ENCODE measurements around the gene HNRNPA2B1.

Gene HNRNPA2B1

DNA sequence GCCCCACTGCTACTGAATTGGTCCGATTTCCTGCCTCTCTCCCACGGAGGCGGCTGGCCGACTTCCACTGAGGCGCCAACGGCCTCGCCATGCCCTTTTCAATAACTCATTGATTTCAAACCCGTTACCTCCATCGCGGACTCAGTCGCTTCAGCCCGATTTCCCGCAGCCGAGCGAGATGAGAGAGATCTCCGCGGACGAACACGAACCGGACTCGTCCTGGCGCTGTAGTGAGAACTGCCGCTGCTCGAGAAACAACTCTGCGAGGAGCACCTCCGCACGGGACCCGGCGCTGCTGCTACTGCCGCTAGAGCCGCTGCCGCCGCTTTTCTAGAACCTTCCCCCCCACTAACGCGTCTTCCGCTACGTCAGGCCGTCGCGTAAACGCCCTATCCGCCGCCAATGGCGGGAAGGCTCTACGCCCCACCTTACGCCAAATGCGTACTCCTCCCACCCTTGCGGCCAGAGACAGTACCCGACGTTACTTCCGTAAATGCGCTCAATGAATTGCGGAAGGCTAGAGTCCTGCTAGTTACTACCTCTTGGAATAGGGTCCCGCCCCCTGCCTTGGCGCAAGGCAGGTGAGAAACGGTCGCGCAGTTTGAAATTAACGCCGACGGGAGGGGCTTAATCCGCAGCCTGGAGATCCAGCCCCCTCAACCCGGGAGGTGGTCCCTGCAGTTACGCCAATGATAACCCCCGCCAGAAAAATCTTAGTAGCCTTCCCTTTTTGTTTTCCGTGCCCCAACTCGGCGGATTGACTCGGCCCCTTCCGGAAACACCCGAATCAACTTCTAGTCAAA lies at the start of gene HNRNPA2B1:
Gene HNRNPA2B1, minus strand, starts transcription at position 303 of the 803 bp plus-strand sequence. Its CDS starts 169 bp downstream, at position 134.
- Histone ChIP-seq H3K4me3 (ENCODE audit: low read depth, low read length) (peak within 1 kb of the TSS; percentile 97), H3K27me3 (ENCODE audit: control insufficient read depth, insufficient read depth, low read length) (no peaks in the 10 kb centered on the region), H3K9ac (ENCODE audit: low read length) (peak within 1 kb of the TSS; percentile 100), H3K9me3 (ENCODE audit: control insufficient read depth, insufficient read depth, low read depth, low read length) (no peaks in the 10 kb centered on the region), H3K36me3 (ENCODE audit: control insufficient read depth, insufficient read depth, low read length) (peaks cover 69% of the 10 kb centered on the region), H3K27ac (ENCODE audit: low read depth, low read length) (peak within 1 kb of the TSS; percentile 99), H3K4me1 (ENCODE audit: control insufficient read depth, insufficient read depth, low read length) (peaks cover 22% of the 10 kb centered on the region)

- H3K27me3 ChIP-seq (ENCODE audit: control insufficient read depth, insufficient read depth, low read length), result no peaks in the 10 kb centered on the region
- no peak overlapping the region for H3K9ac ChIP-seq (ENCODE audit: low read length)
- H3K9me3 ChIP-seq (ENCODE audit: control insufficient read depth, insufficient read depth, low read depth, low read length), result no peaks in the 10 kb centered on the region
- H3K36me3 ChIP-seq (ENCODE audit: control insufficient read depth, insufficient read depth, low read length), result no peaks in the 10 kb centered on the region
- no peak overlapping the region for H3K27ac ChIP-seq (ENCODE audit: low read depth, low read length)
- H3K4me3 ChIP-seq (ENCODE audit: low read depth, low read length), result no peak overlapping the region
- H3K4me1 ChIP-seq (ENCODE audit: control insufficient read depth, insufficient read depth, low read length), result no peaks in the 10 kb centered on the region
Measured at GRCh38 chr7:26250239-26250638, 49.7 kb upstream of the HNRNPA2B1 start.

DNA sequence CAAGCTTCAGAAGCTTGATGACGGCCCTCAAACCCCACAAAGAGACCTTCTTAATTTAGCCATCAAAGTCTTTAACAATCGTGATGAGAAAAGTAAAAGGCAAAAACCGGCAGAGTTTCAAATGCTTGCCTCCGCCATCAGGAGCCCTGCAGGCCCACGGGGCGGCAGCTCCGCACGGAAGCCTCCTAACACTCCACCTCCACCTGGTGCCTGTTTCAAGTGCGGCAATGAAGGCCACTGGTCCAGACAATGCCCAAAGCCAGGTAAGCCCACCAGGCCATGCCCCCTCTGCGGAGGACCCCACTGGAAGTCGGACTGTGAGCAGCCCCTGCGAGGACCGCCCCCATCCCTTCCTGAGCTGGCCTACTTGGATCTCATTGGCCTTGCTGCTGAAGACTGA lies 44.6 kb upstream of the HNRNPA2B1 start:
- no peaks in the 10 kb centered on the region for H3K36me3 ChIP-seq (ENCODE audit: control insufficient read depth, insufficient read depth, low read length)

DNA sequence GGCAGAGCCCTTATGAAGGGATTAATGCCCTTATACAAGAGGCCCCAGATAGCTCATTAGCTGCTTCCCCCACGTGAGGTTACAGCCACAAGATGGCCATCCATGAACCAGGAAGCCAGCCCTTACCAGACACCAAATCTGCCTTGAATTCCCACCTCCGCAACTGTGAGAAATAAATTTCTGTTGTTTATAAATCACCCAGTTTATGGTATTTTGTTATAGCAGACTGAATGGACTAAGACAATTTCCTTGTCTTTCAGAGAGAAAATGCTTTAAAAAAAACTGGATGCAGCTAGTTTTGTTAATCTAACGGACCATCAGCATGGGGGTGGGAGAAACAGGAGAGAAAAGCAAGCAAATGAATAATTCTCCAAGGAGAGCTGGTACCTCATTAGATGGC lies 37.5 kb upstream of the HNRNPA2B1 start:
- no peak overlapping the region for H3K27ac ChIP-seq (ENCODE audit: low read depth, low read length)
- no peaks in the 10 kb centered on the region for H3K27me3 ChIP-seq (ENCODE audit: control insufficient read depth, insufficient read depth, low read length)
- no peaks in the 10 kb centered on the region for H3K36me3 ChIP-seq (ENCODE audit: control insufficient read depth, insufficient read depth, low read length)
- no peaks in the 10 kb centered on the region for H3K9me3 ChIP-seq (ENCODE audit: control insufficient read depth, insufficient read depth, low read depth, low read length)
- no peak overlapping the region for H3K4me3 ChIP-seq (ENCODE audit: low read depth, low read length)
- no peak overlapping the region for H3K9ac ChIP-seq (ENCODE audit: low read length)
- H3K4me1 ChIP-seq (ENCODE audit: control insufficient read depth, insufficient read depth, low read length), result no peaks in the 10 kb centered on the region

More for the DNA sequence above, 44.6 kb upstream of the HNRNPA2B1 start:
- Histone ChIP-seq H3K27ac (ENCODE audit: low read depth, low read length) (no peak overlapping the region), H3K4me3 (ENCODE audit: low read depth, low read length) (no peak overlapping the region), H3K9ac (ENCODE audit: low read length) (no peak overlapping the region), H3K27me3 (ENCODE audit: control insufficient read depth, insufficient read depth, low read length) (no peaks in the 10 kb centered on the region), H3K9me3 (ENCODE audit: control insufficient read depth, insufficient read depth, low read depth, low read length) (no peaks in the 10 kb centered on the region), H3K4me1 (ENCODE audit: control insufficient read depth, insufficient read depth, low read length) (no peaks in the 10 kb centered on the region)

DNA sequence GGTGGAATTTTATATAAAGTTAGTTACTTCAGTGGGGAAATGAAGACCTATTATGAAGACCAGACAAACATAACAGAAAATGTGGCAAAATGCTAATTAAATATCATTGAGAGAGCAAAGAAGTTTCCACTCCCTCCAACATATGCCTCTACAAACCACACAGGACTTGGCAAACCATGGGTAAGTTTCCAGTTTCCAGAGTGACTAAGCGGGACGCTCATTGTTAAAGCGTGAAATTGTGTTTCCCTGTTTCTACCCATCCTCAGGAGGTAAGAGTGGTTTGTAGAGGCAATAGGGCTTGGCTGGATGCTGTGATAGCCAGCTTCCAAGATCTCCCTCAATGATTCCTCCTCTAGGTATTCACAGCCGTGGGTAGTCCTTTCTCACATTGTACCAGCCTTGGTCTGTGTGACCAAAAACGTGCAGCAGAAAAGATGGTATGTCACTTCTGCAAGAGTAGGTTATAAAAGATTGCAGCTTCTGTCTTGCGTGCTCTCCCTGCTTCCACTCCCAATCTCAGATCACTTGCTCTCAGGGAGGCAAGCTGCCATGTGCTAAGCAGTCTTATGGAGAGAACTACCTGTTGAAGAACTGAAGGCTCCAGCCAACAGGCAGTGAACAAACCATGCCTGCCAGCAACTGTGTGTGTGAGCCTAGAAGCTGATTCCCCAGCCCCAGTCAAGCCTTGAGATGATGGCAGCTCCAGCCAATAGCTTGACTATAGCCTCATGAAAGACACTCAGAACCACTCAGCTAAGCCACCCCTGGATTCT lies 36.7 kb upstream of the HNRNPA2B1 start:
- Histone ChIP-seq H3K4me3 (ENCODE audit: low read depth, low read length) (no peak overlapping the region), H3K27me3 (ENCODE audit: control insufficient read depth, insufficient read depth, low read length) (no peaks in the 10 kb centered on the region), H3K27ac (ENCODE audit: low read depth, low read length) (no peak overlapping the region), H3K9me3 (ENCODE audit: control insufficient read depth, insufficient read depth, low read depth, low read length) (no peaks in the 10 kb centered on the region), H3K4me1 (ENCODE audit: control insufficient read depth, insufficient read depth, low read length) (no peaks in the 10 kb centered on the region), H3K9ac (ENCODE audit: low read length) (no peak overlapping the region), H3K36me3 (ENCODE audit: control insufficient read depth, insufficient read depth, low read length) (no peaks in the 10 kb centered on the region)

DNA sequence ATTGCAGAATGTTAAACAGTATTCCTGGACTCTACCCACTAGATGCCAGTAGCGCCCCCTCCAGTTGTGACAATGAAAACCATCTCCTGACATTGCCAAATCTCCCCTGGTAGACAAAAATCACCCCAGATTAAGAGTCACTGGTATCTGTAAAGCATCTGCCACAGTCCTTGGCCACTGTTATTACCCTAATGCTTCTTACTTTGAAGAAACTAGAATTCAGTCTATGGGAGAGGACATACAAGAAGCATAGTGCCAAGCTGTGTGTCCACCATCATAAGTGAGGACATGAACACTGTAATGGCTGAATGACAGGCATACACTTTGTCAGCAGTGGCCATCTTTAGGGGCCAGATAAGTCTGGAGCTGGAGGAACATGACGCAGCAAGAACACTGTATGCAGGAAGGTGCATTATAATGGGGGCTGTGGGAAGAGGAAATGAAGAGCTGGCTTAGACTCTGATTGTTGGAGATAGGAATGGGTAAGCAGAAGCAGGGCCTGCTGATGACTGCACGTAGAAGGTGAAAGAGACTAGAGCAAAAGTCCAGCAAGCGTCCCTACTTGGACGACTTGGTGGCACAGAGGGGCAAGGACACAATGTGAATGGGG lies 33.5 kb upstream of the HNRNPA2B1 start:
- H3K4me3 ChIP-seq (ENCODE audit: low read depth, low read length), result no peak overlapping the region
- no peak overlapping the region for H3K9ac ChIP-seq (ENCODE audit: low read length)
- no peaks in the 10 kb centered on the region for H3K36me3 ChIP-seq (ENCODE audit: control insufficient read depth, insufficient read depth, low read length)
- H3K27me3 ChIP-seq (ENCODE audit: control insufficient read depth, insufficient read depth, low read length), result no peaks in the 10 kb centered on the region
- no peaks in the 10 kb centered on the region for H3K4me1 ChIP-seq (ENCODE audit: control insufficient read depth, insufficient read depth, low read length)
- no peaks in the 10 kb centered on the region for H3K9me3 ChIP-seq (ENCODE audit: control insufficient read depth, insufficient read depth, low read depth, low read length)
- H3K27ac ChIP-seq (ENCODE audit: low read depth, low read length), result no peak overlapping the region

DNA sequence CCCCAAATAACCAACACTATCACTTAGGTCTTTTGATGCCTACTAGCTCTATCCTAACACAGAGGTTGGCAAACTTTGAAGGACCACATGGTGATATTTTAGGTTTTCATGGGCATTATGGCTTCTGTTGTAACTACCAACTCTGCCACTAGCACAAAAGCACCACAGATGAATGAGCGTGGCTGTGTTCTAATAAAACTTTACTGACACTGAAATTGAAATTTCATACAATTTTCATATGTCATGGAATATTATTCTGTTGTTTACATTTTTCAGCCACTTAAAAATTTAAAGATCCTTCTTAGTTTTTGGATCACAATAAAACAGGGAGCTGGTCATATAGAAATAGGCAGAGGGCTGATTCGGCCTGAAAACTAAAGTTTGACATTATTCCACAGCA lies 27.4 kb upstream of the HNRNPA2B1 start:
- Histone ChIP-seq H3K27ac (ENCODE audit: low read depth, low read length) (no peak overlapping the region), H3K9ac (ENCODE audit: low read length) (no peak overlapping the region), H3K36me3 (ENCODE audit: control insufficient read depth, insufficient read depth, low read length) (no peaks in the 10 kb centered on the region), H3K9me3 (ENCODE audit: control insufficient read depth, insufficient read depth, low read depth, low read length) (peaks cover 4% of the 10 kb centered on the region), H3K27me3 (ENCODE audit: control insufficient read depth, insufficient read depth, low read length) (no peaks in the 10 kb centered on the region), H3K4me1 (ENCODE audit: control insufficient read depth, insufficient read depth, low read length) (no peaks in the 10 kb centered on the region), H3K4me3 (ENCODE audit: low read depth, low read length) (no peak overlapping the region)

DNA sequence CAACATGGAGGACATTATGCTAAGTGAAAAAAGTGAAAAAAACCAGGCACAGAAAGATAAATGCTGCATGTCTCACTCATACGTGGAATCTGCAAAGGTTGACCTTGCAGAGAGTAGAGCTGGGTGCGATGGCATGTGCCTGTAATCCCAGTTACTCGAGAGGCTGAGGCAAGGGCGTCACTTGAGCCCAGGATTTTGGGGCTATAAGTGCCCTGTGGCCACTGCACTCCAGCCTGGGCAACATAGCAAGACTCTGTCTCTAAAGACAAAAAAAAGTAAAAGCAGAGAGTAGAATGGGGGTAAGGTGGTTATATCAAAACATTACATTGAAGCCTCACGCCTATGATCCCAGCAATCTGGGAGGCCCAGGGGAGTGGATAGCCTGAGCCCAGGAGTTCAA lies 23.8 kb upstream of the HNRNPA2B1 start:
- no peaks in the 10 kb centered on the region for H3K4me1 ChIP-seq (ENCODE audit: control insufficient read depth, insufficient read depth, low read length)
- no peaks in the 10 kb centered on the region for H3K27me3 ChIP-seq (ENCODE audit: control insufficient read depth, insufficient read depth, low read length)
- H3K36me3 ChIP-seq (ENCODE audit: control insufficient read depth, insufficient read depth, low read length), result no peaks in the 10 kb centered on the region
- no peak overlapping the region for H3K27ac ChIP-seq (ENCODE audit: low read depth, low read length)
- peaks cover 4% of the 10 kb centered on the region for H3K9me3 ChIP-seq (ENCODE audit: control insufficient read depth, insufficient read depth, low read depth, low read length)
- no peak overlapping the region for H3K9ac ChIP-seq (ENCODE audit: low read length)
- H3K4me3 ChIP-seq (ENCODE audit: low read depth, low read length), result no peak overlapping the region

GRCh38 chr7:26216049-26216448 lies 15.5 kb upstream of the HNRNPA2B1 start:
- H3K9ac ChIP-seq (ENCODE audit: low read length), result no peak overlapping the region
- no peak overlapping the region for H3K27ac ChIP-seq (ENCODE audit: low read depth, low read length)
- H3K4me1 ChIP-seq (ENCODE audit: control insufficient read depth, insufficient read depth, low read length), result no peaks in the 10 kb centered on the region
- H3K36me3 ChIP-seq (ENCODE audit: control insufficient read depth, insufficient read depth, low read length), result peaks cover 22% of the 10 kb centered on the region
- no peaks in the 10 kb centered on the region for H3K9me3 ChIP-seq (ENCODE audit: control insufficient read depth, insufficient read depth, low read depth, low read length)
- H3K4me3 ChIP-seq (ENCODE audit: low read depth, low read length), result no peak overlapping the region
- H3K27me3 ChIP-seq (ENCODE audit: control insufficient read depth, insufficient read depth, low read length), result no peaks in the 10 kb centered on the region

DNA sequence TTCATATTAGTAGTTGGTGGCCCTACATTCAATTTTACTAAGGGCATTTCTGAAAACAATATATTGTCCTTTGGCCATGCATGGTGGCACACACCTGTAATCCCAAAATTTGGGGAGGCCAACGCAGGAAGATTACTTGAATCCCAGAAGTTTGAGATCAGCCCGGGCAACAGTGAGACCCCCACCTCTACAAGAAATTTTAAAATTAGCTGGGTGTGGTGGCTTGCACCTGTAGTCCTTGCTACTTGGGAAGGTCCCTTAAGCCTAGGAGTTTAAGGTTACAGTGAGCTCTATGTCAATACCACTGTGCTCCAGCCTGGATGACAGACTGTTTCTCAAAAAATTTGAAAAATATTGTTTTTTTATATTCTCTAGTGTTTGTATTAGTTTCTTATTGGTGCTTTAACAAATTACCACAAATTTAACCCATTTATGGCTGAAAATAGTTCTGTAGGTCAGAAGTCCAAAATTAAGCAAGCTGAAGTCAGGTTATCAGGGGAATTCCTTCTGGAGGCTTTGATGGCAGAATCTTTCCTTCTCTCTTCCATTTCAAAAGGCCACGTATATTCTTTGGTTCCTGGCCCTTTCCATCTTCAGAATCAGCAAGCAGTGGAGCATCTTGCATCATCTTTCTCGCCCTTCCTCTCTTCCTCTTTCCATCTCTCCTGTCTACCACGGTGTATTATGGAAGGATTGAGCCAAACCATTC lies 13.4 kb upstream of the HNRNPA2B1 start:
- no peaks in the 10 kb centered on the region for H3K27me3 ChIP-seq (ENCODE audit: control insufficient read depth, insufficient read depth, low read length)
- no peaks in the 10 kb centered on the region for H3K9me3 ChIP-seq (ENCODE audit: control insufficient read depth, insufficient read depth, low read depth, low read length)
- H3K27ac ChIP-seq (ENCODE audit: low read depth, low read length), result peak overlapping the region; percentile 4; the same call in 1 of the 2 replicates
- H3K36me3 ChIP-seq (ENCODE audit: control insufficient read depth, insufficient read depth, low read length), result peaks cover 43% of the 10 kb centered on the region
- H3K4me3 ChIP-seq (ENCODE audit: low read depth, low read length), result no peak overlapping the region
- no peaks in the 10 kb centered on the region for H3K4me1 ChIP-seq (ENCODE audit: control insufficient read depth, insufficient read depth, low read length)
- no peak overlapping the region for H3K9ac ChIP-seq (ENCODE audit: low read length)
